SK-N-SH (cell line): Measurements from ENCODE around the gene STIL. TPM values are rescaled to one million over a fixed set of nuclear protein-coding genes. Genes with fewer than 3 reads are reported as not detected.

Source experiments
- CTCF ChIA-PET: fragments of 300-600, 350-600 bp; formaldehyde crosslinking; extraction: SDS; loops from one replicate; lab custom pipeline; 2021; lab: Yijun Ruan, JAX
- POLR2A ChIA-PET: fragments of 350-600 bp; sonication (Branson Sonifier 250); formaldehyde crosslinking; extraction: SDS; loops from one replicate; lab custom pipeline; 2020; ENCODE audit warnings: antibody characterized with exemption, inconsistent platforms; lab: Yijun Ruan, JAX
- DNase-seq: peaks from one replicate; pipeline ENCODE4 v3.0.0; 2012
- H2AFZ ChIP-seq: fragments of 200-600 bp; sonication (generic); 2 replicates; pipeline ENCODE4 v1.8.1; 2016; ENCODE audit warnings: antibody characterized with exemption, mild to moderate bottlenecking, low read depth
- H3F3A ChIP-seq: fragments of 200-600 bp; sonication (generic); replicated peaks from 2 replicates; pipeline ENCODE3; 2016; ENCODE audit warnings: antibody characterized with exemption, mild to moderate bottlenecking; ENCODE audit not compliant: insufficient read depth
- H3K27ac ChIP-seq, 2 experiments: fragments of 200-500 bp in 1 of 2; fragments of 200-600 bp in 1 of 2; sonication (Bioruptor generic) in 1 of 2; sonication (generic), shearing (Covaris generic) in 1 of 2; 2 replicates each; pipeline versions ENCODE4 v1.5.1 to v1.6.1; 2014 to 2016; ENCODE audit warnings: low read depth in 2 of 2, inconsistent platforms in 1 of 2, low read length in 1 of 2, mild to moderate bottlenecking in 1 of 2, mixed read lengths in 1 of 2
- H3K27me3 ChIP-seq: fragments of 200-600 bp; sonication (generic), shearing (Covaris generic); 2 replicates; pipeline ENCODE4 v1.6.1; 2016; ENCODE audit warnings: mixed run types; ENCODE audit not compliant: insufficient read depth
- H3K36me3 ChIP-seq, 2 experiments: fragments of 200-500 bp in 1 of 2; fragments of 200-600 bp in 1 of 2; sonication (Bioruptor generic) in 1 of 2; sonication (generic) in 1 of 2; replicated peaks in 1 of 2; 2 replicates each; pipeline versions ENCODE3 to v1.5.1; 2014 to 2016; ENCODE audit warnings: low read length in 1 of 2, mild to moderate bottlenecking in 1 of 2; ENCODE audit not compliant: insufficient read depth in 2 of 2, control insufficient read depth in 1 of 2
- H3K4me1 ChIP-seq, 2 experiments: fragments of 200-500 bp in 1 of 2; fragments of 200-600 bp in 1 of 2; sonication (Bioruptor generic) in 1 of 2; sonication (generic), shearing (Covaris generic) in 1 of 2; 2 replicates each; pipeline versions ENCODE4 v1.5.1 to v1.6.1; 2014 to 2016; ENCODE audit warnings: low read depth in 1 of 2, low read length in 1 of 2, mixed run types in 1 of 2; ENCODE audit not compliant: insufficient read depth in 2 of 2, control insufficient read depth in 1 of 2
- H3K4me2 ChIP-seq: fragments of 200-600 bp; sonication (generic), shearing (Covaris generic); 2 replicates; pipeline ENCODE4 v1.6.1; 2017; ENCODE audit warnings: mixed run types
- H3K4me3 ChIP-seq, 2 experiments: fragments of 200-500 bp in 1 of 2; fragments of 200-600 bp in 1 of 2; sonication (Bioruptor generic) in 1 of 2; sonication (generic), shearing (Covaris generic) in 1 of 2; 2 replicates each; pipeline versions ENCODE4 v1.5.1 to v1.8.1; 2014 to 2016; ENCODE audit warnings: low read depth in 2 of 2, inconsistent platforms in 1 of 2, low read length in 1 of 2, mild to moderate bottlenecking in 1 of 2, mixed read lengths in 1 of 2, moderate library complexity in 1 of 2
- H3K79me2 ChIP-seq: fragments of 200-600 bp; sonication (generic); 2 replicates; pipeline ENCODE4 v1.8.1; 2017; ENCODE audit warnings: mild to moderate bottlenecking; ENCODE audit not compliant: insufficient read depth
- H3K9ac ChIP-seq: fragments of 200-600 bp; sonication (generic); 2 replicates; pipeline ENCODE4 v1.6.1; 2017; ENCODE audit warnings: mixed run types
- H3K9me2 ChIP-seq: fragments of 200-600 bp; sonication (generic); 2 replicates; pipeline ENCODE4 v1.6.1; 2017; ENCODE audit warnings: mixed run types
- H3K9me3 ChIP-seq: fragments of 200-600 bp; sonication (generic); 2 replicates; pipeline ENCODE4 v1.6.1; 2017; ENCODE audit warnings: mixed run types, mild to moderate bottlenecking, moderate library complexity
- H4K20me1 ChIP-seq: fragments of 200-600 bp; sonication (generic); 2 replicates; pipeline ENCODE4 v1.6.1; 2017; ENCODE audit warnings: mild to moderate bottlenecking, mixed run types; ENCODE audit not compliant: insufficient read depth
- EZH2phosphoT487 ChIP-seq: fragments of 200-600 bp; sonication (generic); IDR thresholded peaks from 2 replicates; pipeline ENCODE4 v1.6.1; 2017; ENCODE audit warnings: low read depth, mixed run types, mild to moderate bottlenecking, antibody characterized with exemption, moderate library complexity, borderline replicate concordance
- FOSL2 ChIP-seq: IDR thresholded peaks from 2 replicates; pipeline ENCODE4 v1.4.0; 2012; ENCODE audit warnings: low read depth, mild to moderate bottlenecking, moderate library complexity, borderline replicate concordance
- FOXM1 ChIP-seq: IDR thresholded peaks from 2 replicates; pipeline ENCODE4 v1.4.0; 2012; ENCODE audit warnings: low read depth, mild to moderate bottlenecking
- GABPA ChIP-seq: IDR thresholded peaks from 2 replicates; pipeline ENCODE4 v1.4.0; 2012; ENCODE audit warnings: low read depth, mild to moderate bottlenecking
- NFIC ChIP-seq: IDR thresholded peaks from 2 replicates; pipeline ENCODE4 v1.4.0; 2012; ENCODE audit warnings: borderline replicate concordance
- NRF1 ChIP-seq: IDR thresholded peaks from 2 replicates; pipeline ENCODE4 v1.6.1; 2012; ENCODE audit warnings: low read depth, mild to moderate bottlenecking, low read length
- POLR2AphosphoS5 ChIP-seq: IDR thresholded peaks from 2 replicates; pipeline ENCODE4 v1.6.1; 2012; ENCODE audit warnings: low read depth, low read length
- RAD21 ChIP-seq: IDR thresholded peaks from 2 replicates; pipeline ENCODE4 v1.6.1; 2012; ENCODE audit warnings: mild to moderate bottlenecking, low read length
- RCOR1 ChIP-seq: fragments of 150-350 bp; IDR thresholded peaks from 2 replicates; pipeline ENCODE4 v1.6.1; 2017; ENCODE audit warnings: antibody characterized with exemption, low read length
- RXRA ChIP-seq: IDR thresholded peaks from 2 replicates; pipeline ENCODE4 v1.4.0; 2012; ENCODE audit warnings: low read depth, mild to moderate bottlenecking, borderline replicate concordance
- SMC3 ChIP-seq: IDR thresholded peaks from 2 replicates; pipeline ENCODE4 v1.6.1; 2012; ENCODE audit warnings: low read depth, low read length, improper control_type of control experiment
- TEAD4 ChIP-seq: IDR thresholded peaks from 2 replicates; pipeline ENCODE4 v1.4.0; 2012; ENCODE audit warnings: mild to moderate bottlenecking, borderline replicate concordance; ENCODE audit not compliant: insufficient read depth
- YY1 ChIP-seq: IDR thresholded peaks from 2 replicates; pipeline ENCODE4 v1.4.0; 2012; ENCODE audit warnings: low read depth, mild to moderate bottlenecking
- whole genome bisulfite sequencing: methylation state at CpG from one replicate; pipeline ENCODE4 v1.1.6; 2017; ENCODE audit warnings: low lambda C conversion rate; 5-methylcytosine and 5-hydroxymethylcytosine counted together
- polyA plus RNA-seq, 3 experiments: library from polyadenylated mRNA; depleted of rRNA; stranded (reverse); fragments of >200 nt; gene quantifications; 2 replicates each; pipeline ENCODE4 v1.2.3, GENCODE V29; 2012
- TF ChIP-seq, protein P1 (sequence below): IDR thresholded peaks from 2 replicates; pipeline ENCODE4; 2012
- TF ChIP-seq, protein P2 (sequence below): fragments of 200-600 bp; sonication (generic); IDR thresholded peaks from 2 replicates; pipeline ENCODE4 v1.6.1; 2017; ENCODE audit warnings: antibody characterized with exemption, mild to moderate bottlenecking, moderate library complexity

The STIL gene
- polyA plus RNA-seq, 1 of the 3 experiments (the other 2 are of a cell fraction) = 4.9 TPM

- no peak for TF ChIP-seq NRF1
- no peak for TF ChIP-seq YY1
- no peak for TF ChIP-seq EZH2phosphoT487
- TF ChIP-seq GABPA = no peak
- TF ChIP-seq NFIC = no peak
- no peak for TF ChIP-seq TEAD4
- TF ChIP-seq FOXM1 = no peak
- TF ChIP-seq RAD21 = no peak
- TF ChIP-seq POLR2AphosphoS5 = no peak
- no peak for TF ChIP-seq FOSL2
- TF ChIP-seq, protein P1, sequence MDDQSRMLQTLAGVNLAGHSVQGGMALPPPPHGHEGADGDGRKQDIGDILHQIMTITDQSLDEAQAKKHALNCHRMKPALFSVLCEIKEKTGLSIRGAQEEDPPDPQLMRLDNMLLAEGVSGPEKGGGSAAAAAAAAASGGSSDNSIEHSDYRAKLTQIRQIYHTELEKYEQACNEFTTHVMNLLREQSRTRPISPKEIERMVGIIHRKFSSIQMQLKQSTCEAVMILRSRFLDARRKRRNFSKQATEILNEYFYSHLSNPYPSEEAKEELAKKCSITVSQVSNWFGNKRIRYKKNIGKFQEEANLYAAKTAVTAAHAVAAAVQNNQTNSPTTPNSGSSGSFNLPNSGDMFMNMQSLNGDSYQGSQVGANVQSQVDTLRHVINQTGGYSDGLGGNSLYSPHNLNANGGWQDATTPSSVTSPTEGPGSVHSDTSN = no peak
- TF ChIP-seq RCOR1 = no peak
- no peak for TF ChIP-seq SMC3
- no peak for TF ChIP-seq RXRA
- TF ChIP-seq, protein P2, sequence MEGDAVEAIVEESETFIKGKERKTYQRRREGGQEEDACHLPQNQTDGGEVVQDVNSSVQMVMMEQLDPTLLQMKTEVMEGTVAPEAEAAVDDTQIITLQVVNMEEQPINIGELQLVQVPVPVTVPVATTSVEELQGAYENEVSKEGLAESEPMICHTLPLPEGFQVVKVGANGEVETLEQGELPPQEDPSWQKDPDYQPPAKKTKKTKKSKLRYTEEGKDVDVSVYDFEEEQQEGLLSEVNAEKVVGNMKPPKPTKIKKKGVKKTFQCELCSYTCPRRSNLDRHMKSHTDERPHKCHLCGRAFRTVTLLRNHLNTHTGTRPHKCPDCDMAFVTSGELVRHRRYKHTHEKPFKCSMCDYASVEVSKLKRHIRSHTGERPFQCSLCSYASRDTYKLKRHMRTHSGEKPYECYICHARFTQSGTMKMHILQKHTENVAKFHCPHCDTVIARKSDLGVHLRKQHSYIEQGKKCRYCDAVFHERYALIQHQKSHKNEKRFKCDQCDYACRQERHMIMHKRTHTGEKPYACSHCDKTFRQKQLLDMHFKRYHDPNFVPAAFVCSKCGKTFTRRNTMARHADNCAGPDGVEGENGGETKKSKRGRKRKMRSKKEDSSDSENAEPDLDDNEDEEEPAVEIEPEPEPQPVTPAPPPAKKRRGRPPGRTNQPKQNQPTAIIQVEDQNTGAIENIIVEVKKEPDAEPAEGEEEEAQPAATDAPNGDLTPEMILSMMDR = no peak
- H3K27ac ChIP-seq = no peak overlapping the region
- peaks cover 98% of the 10 kb centered on the region for H3K27me3 ChIP-seq
- no peaks in the 10 kb centered on the region for H3K9me2 ChIP-seq
- 85% methylated on average over 12 of the region's 12 CpGs for WGBS
- no peak overlapping the region for H3K4me3 ChIP-seq
- no peaks in the 10 kb centered on the region for H3F3A ChIP-seq
- ChIA-PET POLR2A (no interaction called here), CTCF (interaction anchor here (1.5 to 3.3 kb wide), 3 partner anchors 34 to 498 kb away, joined by 3 to 10 read pairs (median 6); no protein-coding TSS in a partner anchor)
- H4K20me1 ChIP-seq = 0 out of 2 replicates have a peak, but pooled peaks cover 5% of the 10 kb centered on the region
- peaks cover 0 to 6% of the 10 kb centered on the region in 2 experiments; a peak in 1 of 4 replicates for H3K4me1 ChIP-seq
- no peak for DNase-seq
- H3K79me2 ChIP-seq = no peaks in the 10 kb centered on the region
- no peak overlapping the region for H2AFZ ChIP-seq
- H3K4me2 ChIP-seq = no peak overlapping the region
- H3K9me3 ChIP-seq = no peaks in the 10 kb centered on the region
- H3K9ac ChIP-seq = no peak overlapping the region
- H3K36me3 ChIP-seq = no peaks in the 10 kb centered on the region
Observed at GRCh38 chr1:47228644-47229030, 85.3 kb downstream of the STIL start.
